ENCODE measurements around the gene PIP4K2C.

- TF ChIP-seq SPI1 (IDR thresholded peaks at IDR 0.05; ENCODE audit: borderline replicate concordance, low read depth) (no peak), CTCF (IDR thresholded peaks at IDR 0.05; ENCODE audit: insufficient read depth, low read length) (no peak)
These were observed 31.6 kb downstream of the PIP4K2C start for GRCh38 chr12:57622293-57623245.
